GM23338 (cell line): ENCODE measurements around the gene DNAAF8. TPM values are rescaled to one million over a fixed set of nuclear protein-coding genes. Genes with fewer than 3 reads are reported as not detected.

Experiments
- ATAC-seq: fragments of 200-7000 bp; cut with Tn5 transposase; 3 replicates; pipeline ENCODE4 v1.9.1; 2020
- DNase-seq: peaks from one replicate; pipeline ENCODE4 v3.0.0-alpha.2; 2015; ENCODE audit warnings: low spot score
- H2AFZ ChIP-seq: fragments of 200-600 bp; sonication (generic); 2 replicates; pipeline ENCODE4 v1.8.0; 2016; ENCODE audit warnings: antibody characterized with exemption, mild to moderate bottlenecking, moderate library complexity
- H3F3A ChIP-seq: fragments of 200-600 bp; sonication (generic); replicated peaks from 2 replicates; pipeline ENCODE4 v1.8.0; 2017; ENCODE audit warnings: antibody characterized with exemption, mixed run types, low read depth
- H3K27ac ChIP-seq: fragments of 200-600 bp; sonication (generic); 2 replicates; pipeline ENCODE4 v1.6.1; 2016; ENCODE audit warnings: low read depth
- H3K27me3 ChIP-seq: fragments of 200-600 bp; sonication (generic); 2 replicates; pipeline ENCODE4 v1.8.0; 2016; ENCODE audit warnings: mild to moderate bottlenecking, mixed run types, moderate library complexity; ENCODE audit not compliant: insufficient read depth
- H3K36me3 ChIP-seq: fragments of 200-600 bp; sonication (generic); 2 replicates; pipeline ENCODE4 v1.8.0; 2016; ENCODE audit warnings: mild to moderate bottlenecking; ENCODE audit not compliant: insufficient read depth
- H3K4me1 ChIP-seq: fragments of 200-600 bp; sonication (generic); 2 replicates; pipeline ENCODE4 v1.8.0; 2016; ENCODE audit warnings: mild to moderate bottlenecking, moderate library complexity; ENCODE audit not compliant: insufficient read depth
- H3K4me2 ChIP-seq: fragments of 200-600 bp; sonication (generic); 2 replicates; pipeline ENCODE4 v1.7.1; 2017; ENCODE audit warnings: mixed run types
- H3K4me3 ChIP-seq: fragments of 200-600 bp; sonication (generic); 2 replicates; pipeline ENCODE4 v1.6.1; 2016; ENCODE audit warnings: mixed run types
- H3K79me2 ChIP-seq: fragments of 200-600 bp; sonication (generic); replicated peaks from 2 replicates; pipeline ENCODE4 v1.8.0; 2017; ENCODE audit warnings: mild to moderate bottlenecking; ENCODE audit not compliant: insufficient read depth
- H3K9me2 ChIP-seq: fragments of 200-600 bp; sonication (generic); 2 replicates; pipeline ENCODE4 v1.8.0; 2017; ENCODE audit not compliant: insufficient read depth
- H4K20me1 ChIP-seq: fragments of 200-600 bp; sonication (generic); replicated peaks from 2 replicates; pipeline ENCODE4 v1.8.0; 2017; ENCODE audit warnings: mild to moderate bottlenecking; ENCODE audit not compliant: insufficient read depth
- H3K27ac Mint-ChIP-seq: 2 replicates; pipeline ENCODE4 v1.8.0; 2020; ENCODE audit warnings: inconsistent platforms, mild to moderate bottlenecking, moderate library complexity, mixed read lengths
- H3K27me3 Mint-ChIP-seq: 3 replicates; pipeline ENCODE4 v1.8.0; 2022; ENCODE audit warnings: low read depth, mild to moderate bottlenecking, moderate library complexity, mixed read lengths, inconsistent platforms; ENCODE audit not compliant: insufficient read depth, poor library complexity
- H3K36me3 Mint-ChIP-seq: 3 replicates; pipeline ENCODE4 v1.8.0; 2021; ENCODE audit warnings: low read depth, mild to moderate bottlenecking, inconsistent platforms, moderate library complexity, mixed read lengths
- H3K4me1 Mint-ChIP-seq: 3 replicates; pipeline ENCODE4 v1.8.0; 2020; ENCODE audit warnings: mild to moderate bottlenecking, inconsistent platforms, mixed read lengths
- H3K4me3 Mint-ChIP-seq: 3 replicates; pipeline ENCODE4 v1.8.0; 2021; ENCODE audit warnings: moderate library complexity, mild to moderate bottlenecking, inconsistent platforms, mixed read lengths
- H3K9me3 Mint-ChIP-seq: 3 replicates; pipeline ENCODE4 v1.8.0; 2020; ENCODE audit warnings: moderate library complexity, mild to moderate bottlenecking, inconsistent platforms, mixed read lengths
- CTCF ChIP-seq, 2 experiments: fragments of 200-600 bp in 1 of 2; sonication (generic) in 1 of 2; conservative IDR thresholded peaks; 2 replicates each; pipeline versions ENCODE4 v1.5.1 to v1.6.1; 2016 to 2017; ENCODE audit warnings: antibody characterized with exemption in 2 of 2, low read depth in 2 of 2, mild to moderate bottlenecking in 2 of 2, moderate library complexity in 1 of 2
- JUNB ChIP-seq: IDR thresholded peaks from one replicate; pipeline ENCODE4 v1.6.1; 2016; ENCODE audit warnings: antibody characterized with exemption; ENCODE audit not compliant: unreplicated experiment
- NANOG ChIP-seq: IDR thresholded peaks from 2 replicates; pipeline ENCODE4 v1.6.1; 2016; ENCODE audit warnings: antibody characterized with exemption, borderline replicate concordance
- POLR2AphosphoS5 ChIP-seq: IDR thresholded peaks from 2 replicates; pipeline ENCODE4 v1.6.1; 2016; ENCODE audit warnings: antibody characterized with exemption, low read depth
- REST ChIP-seq: IDR thresholded peaks from one replicate; pipeline ENCODE4 v1.6.1; 2018; ENCODE audit warnings: antibody characterized with exemption; ENCODE audit not compliant: unreplicated experiment
- STAT1 ChIP-seq: IDR thresholded peaks from one replicate; pipeline ENCODE4 v1.6.1; 2016; ENCODE audit warnings: antibody characterized with exemption; ENCODE audit not compliant: unreplicated experiment
- polyA plus RNA-seq: library from polyadenylated mRNA; unstranded; fragments of >200 nt; fragmentation: Nextera tagmentation; extraction: Ambion mirVana; gene quantifications from 2 replicates; pipeline ENCODE4 v1.2.1, GENCODE V29; 2016
- total RNA-seq: library from RNA; depleted of rRNA; stranded (reverse); fragments of >200 nt; shearing (Covaris generic); gene quantifications from 2 replicates; pipeline ENCODE4 v1.2.3, GENCODE V29; 2014
- TF ChIP-seq, protein P1 (sequence below): fragments of 250-450 bp; sonication (Bioruptor Pico); IDR thresholded peaks from 2 replicates; pipeline ENCODE4 v1.5.0; 2020; ENCODE audit warnings: mild to moderate bottlenecking, moderate library complexity

Gene DNAAF8
- total and polyA plus RNA-seq, 2 experiments from 2014 or later = 0.34 to 1.3 TPM

GRCh38 chr16:4777339-4778049 lies 43.2 kb downstream of the DNAAF8 start (continued):
- TF ChIP-seq STAT1 = no peak

DNA sequence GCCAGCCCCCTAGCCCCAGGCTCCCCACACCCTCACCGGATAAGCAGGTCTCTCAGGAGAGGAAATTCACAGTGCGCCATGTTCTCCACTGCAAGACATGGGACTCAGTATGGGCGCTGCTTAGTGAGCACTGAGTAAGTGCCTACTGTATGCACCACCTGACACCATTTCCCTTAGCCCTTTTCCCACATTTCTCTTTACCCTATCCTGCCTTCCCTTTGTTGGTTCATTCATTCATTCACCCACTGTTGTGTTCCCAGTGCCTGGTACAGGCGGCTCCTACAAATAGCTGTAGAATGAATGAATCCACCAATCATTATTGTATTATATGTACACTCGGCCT lies 43.7 kb downstream of the DNAAF8 start:
- Histone ChIP-seq H3K9me2 (no peaks in the 10 kb centered on the region), H3K36me3 (no peaks in the 10 kb centered on the region), H2AFZ (no peak overlapping the region), H3K27ac (no peak overlapping the region), H3K4me1 (no peaks in the 10 kb centered on the region), H4K20me1 (no peaks in the 10 kb centered on the region), H3K27me3 (no peaks in the 10 kb centered on the region), H3K4me2 (no peak overlapping the region), H3K4me3 (no peak overlapping the region), H3F3A (no peaks in the 10 kb centered on the region), H3K79me2 (no peaks in the 10 kb centered on the region)
- no peak overlapping the region for H3K27ac Mint-ChIP-seq
- peaks cover 3% of the 10 kb centered on the region; the same call in 2 of the 3 replicates for H3K9me3 Mint-ChIP-seq
- DNase-seq = no peak
- H3K36me3 Mint-ChIP-seq = peaks cover 11% of the 10 kb centered on the region
- H3K4me3 Mint-ChIP-seq = no peak overlapping the region
- no peak for ATAC-seq
- TF ChIP-seq CTCF (conservative IDR thresholded peaks at IDR 0.05; ENCODE audit: low read depth in 2 of 2) = no peak
- TF ChIP-seq NANOG = no peak
- no peak for TF ChIP-seq STAT1
- TF ChIP-seq, protein P1, sequence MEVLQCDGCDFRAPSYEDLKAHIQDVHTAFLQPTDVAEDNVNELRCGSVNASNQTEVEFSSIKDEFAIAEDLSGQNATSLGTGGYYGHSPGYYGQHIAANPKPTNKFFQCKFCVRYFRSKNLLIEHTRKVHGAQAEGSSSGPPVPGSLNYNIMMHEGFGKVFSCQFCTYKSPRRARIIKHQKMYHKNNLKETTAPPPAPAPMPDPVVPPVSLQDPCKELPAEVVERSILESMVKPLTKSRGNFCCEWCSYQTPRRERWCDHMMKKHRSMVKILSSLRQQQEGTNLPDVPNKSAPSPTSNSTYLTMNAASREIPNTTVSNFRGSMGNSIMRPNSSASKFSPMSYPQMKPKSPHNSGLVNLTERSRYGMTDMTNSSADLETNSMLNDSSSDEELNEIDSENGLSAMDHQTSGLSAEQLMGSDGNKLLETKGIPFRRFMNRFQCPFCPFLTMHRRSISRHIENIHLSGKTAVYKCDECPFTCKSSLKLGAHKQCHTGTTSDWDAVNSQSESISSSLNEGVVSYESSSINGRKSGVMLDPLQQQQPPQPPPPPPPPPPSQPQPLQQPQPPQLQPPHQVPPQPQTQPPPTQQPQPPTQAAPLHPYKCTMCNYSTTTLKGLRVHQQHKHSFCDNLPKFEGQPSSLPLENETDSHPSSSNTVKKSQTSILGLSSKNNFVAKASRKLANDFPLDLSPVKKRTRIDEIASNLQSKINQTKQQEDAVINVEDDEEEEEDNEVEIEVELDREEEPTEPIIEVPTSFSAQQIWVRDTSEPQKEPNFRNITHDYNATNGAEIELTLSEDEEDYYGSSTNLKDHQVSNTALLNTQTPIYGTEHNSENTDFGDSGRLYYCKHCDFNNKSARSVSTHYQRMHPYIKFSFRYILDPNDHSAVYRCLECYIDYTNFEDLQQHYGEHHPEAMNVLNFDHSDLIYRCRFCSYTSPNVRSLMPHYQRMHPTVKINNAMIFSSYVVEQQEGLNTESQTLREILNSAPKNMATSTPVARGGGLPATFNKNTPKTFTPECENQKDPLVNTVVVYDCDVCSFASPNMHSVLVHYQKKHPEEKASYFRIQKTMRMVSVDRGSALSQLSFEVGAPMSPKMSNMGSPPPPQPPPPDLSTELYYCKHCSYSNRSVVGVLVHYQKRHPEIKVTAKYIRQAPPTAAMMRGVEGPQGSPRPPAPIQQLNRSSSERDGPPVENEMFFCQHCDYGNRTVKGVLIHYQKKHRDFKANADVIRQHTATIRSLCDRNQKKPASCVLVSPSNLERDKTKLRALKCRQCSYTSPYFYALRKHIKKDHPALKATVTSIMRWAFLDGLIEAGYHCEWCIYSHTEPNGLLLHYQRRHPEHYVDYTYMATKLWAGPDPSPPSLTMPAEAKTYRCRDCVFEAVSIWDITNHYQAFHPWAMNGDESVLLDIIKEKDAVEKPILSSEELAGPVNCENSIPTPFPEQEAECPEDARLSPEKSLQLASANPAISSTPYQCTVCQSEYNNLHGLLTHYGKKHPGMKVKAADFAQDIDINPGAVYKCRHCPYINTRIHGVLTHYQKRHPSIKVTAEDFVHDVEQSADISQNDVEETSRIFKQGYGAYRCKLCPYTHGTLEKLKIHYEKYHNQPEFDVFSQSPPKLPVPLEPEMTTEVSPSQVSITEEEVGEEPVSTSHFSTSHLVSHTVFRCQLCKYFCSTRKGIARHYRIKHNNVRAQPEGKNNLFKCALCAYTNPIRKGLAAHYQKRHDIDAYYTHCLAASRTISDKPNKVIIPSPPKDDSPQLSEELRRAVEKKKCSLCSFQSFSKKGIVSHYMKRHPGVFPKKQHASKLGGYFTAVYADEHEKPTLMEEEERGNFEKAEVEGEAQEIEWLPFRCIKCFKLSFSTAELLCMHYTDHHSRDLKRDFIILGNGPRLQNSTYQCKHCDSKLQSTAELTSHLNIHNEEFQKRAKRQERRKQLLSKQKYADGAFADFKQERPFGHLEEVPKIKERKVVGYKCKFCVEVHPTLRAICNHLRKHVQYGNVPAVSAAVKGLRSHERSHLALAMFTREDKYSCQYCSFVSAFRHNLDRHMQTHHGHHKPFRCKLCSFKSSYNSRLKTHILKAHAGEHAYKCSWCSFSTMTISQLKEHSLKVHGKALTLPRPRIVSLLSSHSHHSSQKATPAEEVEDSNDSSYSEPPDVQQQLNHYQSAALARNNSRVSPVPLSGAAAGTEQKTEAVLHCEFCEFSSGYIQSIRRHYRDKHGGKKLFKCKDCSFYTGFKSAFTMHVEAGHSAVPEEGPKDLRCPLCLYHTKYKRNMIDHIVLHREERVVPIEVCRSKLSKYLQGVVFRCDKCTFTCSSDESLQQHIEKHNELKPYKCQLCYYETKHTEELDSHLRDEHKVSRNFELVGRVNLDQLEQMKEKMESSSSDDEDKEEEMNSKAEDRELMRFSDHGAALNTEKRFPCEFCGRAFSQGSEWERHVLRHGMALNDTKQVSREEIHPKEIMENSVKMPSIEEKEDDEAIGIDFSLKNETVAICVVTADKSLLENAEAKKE = no peak
- no peak for TF ChIP-seq POLR2AphosphoS5
- no peak for TF ChIP-seq JUNB
- no peak for TF ChIP-seq REST
- no peaks in the 10 kb centered on the region for H3K4me1 Mint-ChIP-seq
- peaks cover 20% of the 10 kb centered on the region for H3K27me3 Mint-ChIP-seq
